GM21447 (cell line): ENCODE measurements around the gene CHST2.

Experiments used
- ATAC-seq: cut with Tn5 transposase; IDR thresholded peaks from one replicate; pipeline ENCODE4 v1.9.1; 2021; ENCODE audit not compliant: unreplicated experiment

Gene CHST2

DNA sequence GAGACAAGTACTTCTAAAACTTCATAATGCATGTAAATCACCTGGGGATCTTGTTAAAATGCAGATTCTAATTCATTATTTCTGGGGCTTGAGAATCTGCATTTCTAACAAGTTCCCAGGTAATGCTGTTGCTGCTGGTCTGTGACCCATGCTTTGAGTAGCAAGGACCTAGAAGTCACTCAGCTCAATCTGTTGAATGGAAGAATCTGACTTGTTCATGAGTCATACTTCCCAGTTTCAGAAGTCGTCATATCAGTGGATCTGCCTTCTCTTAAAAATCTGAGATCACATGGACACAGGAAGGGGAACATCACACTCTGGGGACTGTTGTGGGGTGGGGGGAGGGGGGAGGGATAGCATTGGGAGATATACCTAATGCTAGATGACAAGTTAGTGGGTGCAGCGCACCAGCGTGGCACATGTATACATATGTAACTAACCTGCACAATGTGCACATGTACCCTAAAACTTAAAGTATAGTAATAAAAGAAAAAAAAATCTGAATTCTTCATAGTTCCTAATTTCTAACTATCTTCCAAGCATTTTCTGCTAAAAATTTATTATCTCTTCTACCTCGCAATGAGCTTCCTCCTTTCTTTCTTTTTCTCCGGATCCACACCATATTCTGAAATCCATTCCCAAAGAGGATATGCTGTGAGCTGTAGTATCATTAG, 46.2 kb downstream of the CHST2 start:
- peak; percentile 64 for ATAC-seq

DNA sequence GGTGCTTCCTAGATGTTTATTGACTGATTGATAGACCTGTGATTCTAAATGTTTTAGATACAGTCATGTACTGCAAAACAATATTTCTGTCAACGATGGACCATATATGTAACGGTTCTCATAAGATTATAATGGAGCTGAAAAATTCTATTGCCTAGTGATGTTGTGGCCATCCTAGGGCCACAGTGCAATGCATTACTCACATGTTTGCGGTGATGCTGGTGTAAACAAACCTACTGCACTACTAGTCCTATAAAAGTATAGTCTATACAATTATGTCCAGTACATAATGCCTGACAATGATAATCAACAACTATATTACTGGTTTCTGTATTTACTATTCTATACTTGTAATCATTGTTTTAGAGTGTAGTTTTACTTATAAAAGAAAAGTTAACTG, 46.8 kb downstream of the CHST2 start:
- ATAC-seq, result no peak

DNA sequence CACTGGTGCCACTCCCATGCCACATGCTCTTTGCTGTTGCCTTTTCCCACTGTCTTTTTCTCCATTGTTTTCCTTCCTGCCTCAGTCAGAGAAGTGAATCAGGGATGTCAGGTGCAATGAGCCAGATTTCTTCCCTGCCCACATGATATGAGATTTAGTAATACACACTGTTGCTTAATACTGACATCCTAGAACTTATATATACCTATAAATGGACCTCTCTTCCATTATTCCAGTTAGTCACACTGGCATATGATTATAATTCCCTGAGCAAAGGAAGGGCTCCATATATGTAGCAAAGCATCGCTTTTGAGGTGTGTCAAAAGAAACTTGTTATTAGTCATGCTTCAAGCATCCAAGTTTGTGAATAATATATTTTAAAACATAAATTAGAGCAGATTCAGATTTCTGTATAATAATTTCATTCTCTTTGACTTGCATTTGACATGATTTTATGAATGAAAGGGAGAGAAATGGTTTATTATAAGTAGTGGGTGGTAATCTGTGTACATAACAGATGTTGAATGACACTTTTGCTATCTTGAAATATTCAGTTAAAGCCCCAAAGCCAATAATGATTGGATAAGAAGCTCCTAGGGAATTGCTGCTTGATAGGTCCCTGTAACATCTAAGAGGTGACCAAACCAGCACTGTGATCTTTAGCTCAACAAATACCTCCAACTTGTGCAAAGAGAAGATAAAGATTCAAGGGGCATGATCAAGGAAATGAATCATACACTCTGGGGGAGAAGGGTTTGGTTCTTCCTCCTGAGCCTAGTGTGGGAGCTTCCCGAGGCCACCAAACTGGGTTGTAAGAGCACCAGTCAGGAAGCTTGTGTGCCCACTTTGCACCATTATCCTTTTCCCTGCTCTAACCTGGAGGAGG, 48.6 kb downstream of the CHST2 start:
- ATAC-seq, result no peak

DNA sequence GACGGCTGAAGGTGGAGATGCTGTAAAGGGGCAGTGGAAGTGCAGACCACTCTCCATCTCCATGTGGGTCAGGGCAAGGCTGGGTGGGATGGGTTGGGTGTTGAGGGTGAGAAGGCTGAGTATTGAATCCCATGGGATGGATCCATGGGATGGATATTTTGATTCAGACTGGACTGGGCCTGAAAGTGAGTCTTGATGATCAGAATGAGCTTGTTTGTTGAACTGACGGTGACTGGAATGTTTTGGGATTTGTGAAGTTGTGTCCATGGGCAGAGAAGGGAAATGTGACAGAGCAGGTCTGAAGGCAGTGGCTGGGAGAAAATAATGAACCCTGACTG, 49.3 kb downstream of the CHST2 start:
- no peak for ATAC-seq

DNA sequence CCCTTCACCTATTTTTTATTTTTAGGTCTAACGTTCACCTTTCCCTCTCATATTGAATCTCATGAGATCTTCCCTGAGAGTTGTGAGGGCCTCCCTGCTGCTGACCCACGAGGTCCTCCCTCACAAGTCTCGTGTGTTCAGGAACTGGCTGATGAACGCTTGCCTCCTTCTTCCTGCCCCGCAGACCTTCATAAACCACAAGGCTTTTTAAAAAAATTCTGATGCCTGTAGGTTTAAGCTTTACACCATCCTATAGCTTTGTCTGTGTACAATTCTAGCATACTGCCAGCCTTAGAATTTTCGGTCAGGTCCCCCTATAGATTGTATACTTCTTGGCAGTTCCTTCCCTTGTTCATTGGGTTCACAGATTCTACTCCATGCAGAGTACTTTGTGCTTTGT, 50.5 kb downstream of the CHST2 start:
- ATAC-seq, result no peak

DNA sequence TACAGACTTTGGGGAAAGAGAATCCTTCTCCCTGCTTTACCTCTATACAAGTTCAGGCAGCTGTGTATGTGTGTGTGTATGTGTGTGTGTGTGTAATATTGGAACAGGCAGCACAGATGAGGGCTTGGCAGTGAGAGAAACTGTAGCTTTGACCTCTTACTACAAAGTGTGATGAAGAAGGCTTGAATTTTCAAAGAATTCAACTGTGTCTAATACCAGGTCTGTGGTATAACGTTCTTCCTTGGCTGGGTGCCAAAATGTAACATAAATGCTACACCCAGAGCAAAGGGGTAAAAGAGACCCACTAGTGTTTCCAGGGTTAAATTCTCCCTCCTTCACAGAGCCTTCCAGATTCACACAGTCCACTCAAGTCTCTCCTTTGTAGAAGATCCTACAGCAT, 51.1 kb downstream of the CHST2 start:
- ATAC-seq, result no peak

DNA sequence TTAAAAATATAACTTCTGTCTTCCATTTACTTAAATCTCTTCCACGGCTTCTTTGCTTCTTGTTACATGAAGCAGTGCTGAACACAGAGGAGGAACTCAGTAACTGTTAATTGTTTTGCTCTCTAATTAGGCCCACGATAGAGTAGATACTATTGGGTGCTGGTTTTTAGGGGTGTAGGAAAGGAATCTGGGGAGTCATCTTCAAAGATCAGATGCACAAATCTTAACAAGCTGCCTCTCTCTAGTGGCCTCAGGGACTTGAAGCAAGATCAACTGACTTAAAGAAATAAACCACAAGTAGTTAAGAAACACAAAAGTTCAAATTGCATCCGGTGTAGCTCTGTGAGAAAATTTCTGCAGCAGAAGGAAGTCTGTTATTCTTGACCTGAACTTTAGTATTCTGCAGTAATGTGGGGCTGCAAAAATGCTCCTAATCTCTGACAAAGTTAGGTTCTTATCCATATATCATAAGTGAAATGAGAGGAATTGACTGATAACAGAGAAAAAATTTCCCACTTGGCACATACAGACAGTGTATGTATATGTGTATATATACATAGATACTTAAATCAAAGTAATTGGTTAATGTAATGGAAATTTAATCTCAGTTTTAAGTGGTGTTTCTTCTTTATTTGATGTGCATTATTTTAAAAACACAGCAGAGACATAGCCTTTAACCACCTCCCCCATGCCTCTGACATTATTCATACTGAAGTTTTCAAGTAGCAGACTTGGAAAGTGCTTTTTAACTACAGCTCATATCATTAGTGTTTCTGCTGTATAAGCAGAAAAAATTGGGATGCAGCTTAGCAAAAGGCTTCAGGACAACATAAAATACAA, 51.8 kb downstream of the CHST2 start:
- ATAC-seq, result peak; percentile 84

DNA sequence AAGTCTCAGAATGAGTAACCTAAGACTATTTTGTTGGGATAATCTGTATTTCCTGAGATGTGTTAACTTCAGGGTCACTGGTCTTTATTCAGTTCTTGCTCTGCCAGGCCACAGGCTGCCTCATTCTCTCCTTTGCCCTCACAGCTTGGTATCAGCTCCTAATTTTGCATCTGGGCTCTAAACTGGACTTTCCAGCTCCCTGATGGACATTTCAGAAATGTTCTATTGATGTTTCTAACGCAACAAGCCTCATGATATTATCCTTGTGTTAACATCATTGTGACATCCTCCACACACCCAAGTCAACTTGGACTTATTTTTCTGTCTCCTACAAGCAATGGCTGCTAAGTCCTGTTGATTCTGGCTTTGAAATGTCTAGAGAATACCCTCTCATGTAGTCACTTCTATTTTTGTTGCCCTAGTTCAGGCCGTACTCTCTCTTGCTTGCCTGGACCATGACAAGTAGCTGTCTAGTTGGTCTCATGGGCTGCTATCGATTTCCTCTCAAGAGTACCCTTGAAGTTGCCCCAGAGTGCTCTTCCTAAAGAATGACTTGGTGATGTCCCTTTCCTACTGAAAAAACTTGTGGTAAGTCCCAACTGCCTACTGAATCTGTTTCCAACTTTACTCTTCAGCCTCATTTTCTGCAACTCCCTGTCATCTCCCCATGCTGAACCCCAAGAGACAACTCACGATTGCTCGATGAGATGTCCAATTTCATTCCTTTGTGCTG, 52.7 kb downstream of the CHST2 start:
- ATAC-seq, result no peak

DNA sequence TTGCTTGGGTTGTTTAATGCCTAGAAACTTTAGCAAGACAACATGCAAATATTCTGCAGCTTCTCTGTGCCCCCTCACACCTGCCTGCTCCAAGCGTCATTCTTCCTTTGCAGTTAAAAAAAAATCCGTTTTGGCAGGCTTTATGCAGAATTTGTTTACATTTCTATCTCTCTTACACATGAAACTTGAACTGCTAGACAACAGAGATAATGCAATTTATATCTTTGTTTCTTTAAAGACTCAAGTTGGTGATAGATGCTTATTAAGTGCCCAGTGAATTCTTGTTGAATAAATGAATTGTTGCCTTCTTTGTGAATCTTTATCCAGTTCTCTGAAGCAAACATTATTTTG, 53.2 kb downstream of the CHST2 start:
- ATAC-seq, result no peak

DNA sequence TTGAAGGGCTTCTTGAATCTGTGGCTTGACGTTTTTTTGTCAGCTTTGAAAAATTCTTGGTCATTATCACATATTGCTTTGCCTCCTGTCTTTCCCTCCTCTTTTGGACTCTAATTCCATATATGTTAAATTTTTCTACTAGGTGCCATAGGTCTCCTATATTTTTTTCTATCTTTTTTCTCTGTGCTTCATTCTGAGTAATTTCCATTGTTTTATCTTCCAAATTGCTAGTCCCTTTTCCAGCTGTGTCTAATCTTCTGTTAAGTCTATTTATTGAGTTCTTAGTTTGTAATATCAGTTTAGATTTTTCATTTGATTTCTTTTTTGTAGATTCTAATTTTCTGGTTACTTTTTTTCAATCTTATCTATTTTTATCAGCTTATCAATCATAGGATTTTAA, 53.7 kb downstream of the CHST2 start:
- ATAC-seq, result no peak
